ENCODE results near the gene CABLES1.

- TF ChIP-seq CTCF (IDR thresholded peaks at IDR 0.05; ENCODE audit: low read length), result no peak
- TF ChIP-seq EZH2 (IDR thresholded peaks at IDR 0.05; ENCODE audit: borderline replicate concordance, low read length), result no peak
Observed at GRCh38 chr18:23129355-23130002, 5.8 kb upstream of the CABLES1 start.

All from OCI-LY1 (cell line).